Femur (tissue), 1 donor: ENCODE data around the gene SLC22A25.

Experiments used
- DNase-seq: peaks from one replicate; pipeline ENCODE4 v3.0.0-alpha.2; 2017

The SLC22A25 gene

DNA sequence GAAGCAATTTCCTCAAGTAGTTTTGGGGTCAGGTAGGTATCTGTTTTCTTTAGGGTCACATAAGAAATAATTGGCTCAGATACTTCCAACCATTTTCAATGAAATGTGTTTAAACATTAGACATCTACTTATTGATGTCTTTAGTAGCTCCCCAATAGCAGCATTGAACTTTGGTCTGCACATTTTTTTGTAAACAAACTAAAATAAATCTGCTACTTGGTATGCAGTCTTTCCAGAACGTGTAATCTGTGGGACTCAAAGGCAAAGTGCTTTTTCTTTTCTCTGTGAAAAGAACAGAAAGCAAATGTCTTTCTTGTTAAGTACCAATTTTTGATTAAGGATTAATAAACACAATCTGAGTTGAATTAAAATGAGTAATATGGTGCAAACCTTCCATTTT is 13.6 kb downstream of the SLC22A25 start:
- no peak for DNase-seq

DNA sequence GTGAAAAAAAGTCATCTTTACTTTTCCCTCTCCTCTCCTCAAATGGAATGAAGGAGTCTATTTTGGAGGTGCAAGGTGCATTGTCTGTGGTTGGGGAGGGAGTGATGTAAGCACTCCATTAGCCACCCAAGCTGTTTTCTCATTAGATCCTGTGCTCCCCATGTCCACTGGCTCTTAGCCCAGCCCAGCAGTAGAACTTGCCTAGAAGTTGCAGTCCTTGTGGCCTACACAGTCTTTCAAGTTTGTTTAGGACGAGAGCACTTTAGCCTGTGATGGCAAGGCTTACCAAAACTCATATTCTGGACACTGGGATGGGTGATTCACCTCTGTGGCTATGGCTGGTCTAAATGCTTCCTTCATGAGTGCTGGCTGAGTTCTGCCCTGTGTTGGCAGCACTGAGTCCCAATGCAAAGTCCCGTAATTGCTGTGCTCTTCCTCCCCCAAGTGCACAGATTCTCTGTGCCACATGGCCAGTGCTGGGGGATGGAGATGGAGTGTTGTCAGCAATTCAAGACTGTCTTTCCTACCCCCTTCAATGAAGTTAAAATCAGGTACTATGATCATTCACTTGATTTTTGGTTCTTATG is 15.8 kb downstream of the SLC22A25 start:
- no peak for DNase-seq

DNA sequence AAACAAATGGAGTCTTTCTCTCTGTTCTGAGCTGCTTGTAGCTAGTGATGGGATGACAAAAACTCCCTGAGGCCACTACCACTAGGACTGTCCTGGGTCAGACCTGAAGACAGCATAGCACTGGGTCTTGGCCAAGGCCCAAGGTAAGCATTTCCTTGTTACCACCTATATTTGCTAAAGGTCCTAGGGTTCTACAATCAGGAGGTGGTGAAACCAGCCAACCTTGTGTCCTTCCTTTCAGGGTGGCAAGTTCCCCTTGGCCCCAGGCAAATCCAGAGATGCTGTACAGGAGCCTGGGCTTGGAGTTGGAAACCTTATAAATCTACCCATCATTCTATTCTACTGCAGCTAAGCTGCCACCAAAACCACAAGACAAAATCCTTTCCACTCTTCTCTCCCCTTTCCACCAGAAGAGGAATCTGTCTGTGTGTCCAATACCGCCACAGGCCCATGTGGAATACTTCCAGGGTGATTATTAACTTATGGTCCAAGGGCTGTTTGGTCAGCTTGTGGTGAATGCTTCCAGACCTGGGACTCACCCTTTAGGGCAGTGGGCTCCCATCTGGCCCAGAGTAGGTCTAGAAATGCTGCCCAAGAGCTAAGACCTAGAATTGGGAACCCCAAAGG is 16.8 kb downstream of the SLC22A25 start:
- DNase-seq = no peak

DNA sequence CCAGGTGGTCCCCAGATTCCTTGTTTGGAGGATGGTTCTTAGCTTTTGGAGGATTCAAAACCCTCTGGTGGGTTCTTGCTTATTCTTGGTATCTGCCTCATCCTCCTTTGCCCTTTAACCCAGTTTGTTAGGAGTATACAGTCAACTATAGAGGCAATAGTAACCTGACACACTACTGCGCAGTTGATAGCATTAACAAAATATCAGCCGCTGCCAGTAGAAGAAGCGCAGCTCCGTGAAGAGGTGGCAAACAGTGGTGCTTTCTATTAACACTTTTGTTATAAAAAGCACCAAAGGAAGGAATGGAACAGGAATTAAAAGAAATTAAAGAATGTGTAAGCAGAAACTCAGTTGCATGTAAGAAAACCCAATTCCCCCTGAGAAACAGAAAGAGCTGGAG is 29.3 kb downstream of the SLC22A25 start:
- DNase-seq = no peak

DNA sequence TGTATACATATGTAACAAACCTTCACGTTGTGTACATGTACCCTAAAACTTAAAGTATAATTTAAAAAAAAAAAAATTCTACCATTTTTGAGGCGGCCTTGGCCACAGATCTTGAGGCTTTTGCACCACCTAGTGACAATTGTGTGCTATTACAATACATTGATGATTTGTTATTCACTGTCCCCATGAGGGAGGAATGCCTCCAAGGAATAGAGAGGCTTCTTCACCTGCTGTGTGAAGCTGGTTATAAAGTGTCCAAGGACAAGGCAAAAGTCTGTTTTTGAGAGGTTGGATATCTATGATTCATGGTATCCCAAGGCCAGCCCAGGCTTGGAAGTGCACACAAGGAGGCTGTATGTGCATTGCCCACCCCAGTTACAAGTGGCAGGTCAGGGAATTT is 30.7 kb downstream of the SLC22A25 start:
- DNase-seq = no peak

DNA sequence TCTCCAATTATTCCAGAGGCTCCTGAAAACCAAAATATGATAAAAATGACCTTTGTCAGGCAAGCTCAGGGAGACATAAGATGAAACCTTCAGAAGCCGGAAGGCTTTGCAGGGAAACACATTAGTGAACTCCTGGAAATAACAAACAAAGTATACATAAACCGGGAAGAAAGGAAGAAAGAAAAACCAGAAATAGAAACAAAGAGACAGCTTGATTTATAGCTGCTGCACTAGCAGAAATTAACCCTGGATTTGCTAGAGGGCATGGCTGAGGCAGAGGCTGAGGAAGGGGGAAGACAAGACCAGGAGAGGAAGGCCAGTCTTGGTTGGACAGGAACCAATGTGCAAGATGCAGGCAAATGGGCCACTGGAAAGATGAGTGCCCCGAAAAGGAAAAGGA is 33.3 kb downstream of the SLC22A25 start:
- no peak for DNase-seq
